Hepatocyte (in vitro differentiated cells): ENCODE data around the gene ID1. TPM values are rescaled to one million over a fixed set of nuclear protein-coding genes. Genes with fewer than 3 reads are reported as not detected.
A peak's percentile ranks its signal among the peaks of the same experiment; 100 is the strongest.
"Not testable (repeated sequence)": the region's sequence is repeated elsewhere in the genome, so short reads cannot be mapped to it uniquely, and the experiment has no call there.

Source experiments
- DNase-seq: peaks from one replicate; pipeline ENCODE4 v3.0.0-alpha.2; 2016; ENCODE audit warnings: low spot score
- H2AFZ ChIP-seq: fragments of 200-600 bp; sonication (generic); 2 replicates; pipeline ENCODE4 v1.6.0; 2016; ENCODE audit warnings: antibody characterized with exemption, mild to moderate bottlenecking
- H3K27ac ChIP-seq: fragments of 200-600 bp; sonication (generic); 2 replicates; pipeline ENCODE4 v1.5.1; 2016; ENCODE audit warnings: mild to moderate bottlenecking
- H3K27me3 ChIP-seq: fragments of 200-600 bp; sonication (generic); 2 replicates; pipeline ENCODE4 v1.6.1; 2016
- H3K36me3 ChIP-seq: fragments of 200-600 bp; sonication (generic); replicated peaks from 2 replicates; pipeline ENCODE4 v1.5.1; 2016; ENCODE audit warnings: low read depth; ENCODE audit not compliant: insufficient read depth
- H3K4me1 ChIP-seq: fragments of 200-600 bp; sonication (generic); 2 replicates; pipeline ENCODE4 v1.5.1; 2016; ENCODE audit warnings: mild to moderate bottlenecking, moderate library complexity; ENCODE audit not compliant: insufficient read depth
- H3K4me2 ChIP-seq: fragments of 200-600 bp; sonication (generic); 2 replicates; pipeline ENCODE4 v1.6.0; 2016
- H3K4me3 ChIP-seq: fragments of 200-600 bp; sonication (generic); 2 replicates; pipeline ENCODE4 v1.5.1; 2016; ENCODE audit warnings: mild to moderate bottlenecking
- H3K79me2 ChIP-seq: fragments of 200-600 bp; sonication (generic); 2 replicates; pipeline ENCODE4 v1.6.0; 2017; ENCODE audit warnings: mild to moderate bottlenecking
- H3K9me2 ChIP-seq: fragments of 200-600 bp; sonication (generic); replicated peaks from 2 replicates; pipeline ENCODE4 v1.6.0; 2017; ENCODE audit warnings: mild to moderate bottlenecking; ENCODE audit not compliant: insufficient read depth
- H3K9me3 ChIP-seq: fragments of 200-600 bp; sonication (generic); 2 replicates; pipeline ENCODE4 v1.5.1; 2016; ENCODE audit warnings: low read depth, mild to moderate bottlenecking
- H4K20me1 ChIP-seq: fragments of 200-600 bp; sonication (generic); 2 replicates; pipeline ENCODE4 v1.6.0; 2016; ENCODE audit warnings: mild to moderate bottlenecking; ENCODE audit not compliant: insufficient read depth, poor library complexity, severe bottlenecking
- CTCF ChIP-seq: fragments of 200-600 bp; sonication (generic); IDR thresholded peaks from 2 replicates; pipeline ENCODE4 v1.5.1; 2016; ENCODE audit warnings: antibody characterized with exemption, mild to moderate bottlenecking; ENCODE audit not compliant: poor library complexity
- EZH2 ChIP-seq: fragments of 200-600 bp; sonication (generic); IDR thresholded peaks from 2 replicates; pipeline ENCODE4 v1.6.1; 2016; ENCODE audit warnings: antibody characterized with exemption, mild to moderate bottlenecking, borderline replicate concordance
- EZH2phosphoT487 ChIP-seq: fragments of 200-600 bp; sonication (generic); IDR thresholded peaks from one replicate; pipeline ENCODE4 v1.6.1; 2018; ENCODE audit warnings: antibody characterized with exemption, mild to moderate bottlenecking, low read depth, moderate library complexity; ENCODE audit not compliant: unreplicated experiment, severe bottlenecking
- WGBS: methylation state at CpG from one replicate; pipeline ENCODE4 v1.1.6; 2016; ENCODE audit warnings: low lambda C conversion rate; ENCODE audit errors: missing lambda C conversion rate; 5-methylcytosine and 5-hydroxymethylcytosine counted together
- polyA plus RNA-seq: library from polyadenylated mRNA; unstranded; fragments of >200 nt; fragmentation: Nextera tagmentation; extraction: Ambion mirVana; gene quantifications from 2 replicates; pipeline ENCODE4 v1.2.1, GENCODE V29; 2016
- total RNA-seq: library from RNA; depleted of rRNA; stranded (reverse); fragments of >200 nt; gene quantifications from 2 replicates; pipeline ENCODE4 v1.2.3, GENCODE V29; 2014

ID1 gene
- total and polyA plus RNA-seq, 2 experiments from 2014 or later = 310 to 651 TPM

GRCh38 chr20:31594558-31595379 is 10.3 kb upstream of the ID1 start:
- peak overlapping the region; percentile 46 for H3K4me2 ChIP-seq
- H3K27me3 ChIP-seq = no peaks in the 10 kb centered on the region
- H4K20me1 ChIP-seq = no peaks in the 10 kb centered on the region
- no peaks in the 10 kb centered on the region for H3K9me2 ChIP-seq
- peak overlapping the region; percentile 90 for H3K27ac ChIP-seq
- no peak for TF ChIP-seq EZH2
- TF ChIP-seq CTCF = no peak
- no peaks in the 10 kb centered on the region for H3K9me3 ChIP-seq
- no peak overlapping the region for H3K4me3 ChIP-seq
- H3K36me3 ChIP-seq = no peaks in the 10 kb centered on the region
- DNase-seq = peak; percentile 27
- WGBS = 70% methylated on average over 11 of the region's 11 CpGs
- H3K4me1 ChIP-seq = peaks cover 37% of the 10 kb centered on the region
- no peaks in the 10 kb centered on the region for H3K79me2 ChIP-seq
- no peak overlapping the region for H2AFZ ChIP-seq

GRCh38 chr20:31595380-31595653 is 9.8 kb upstream of the ID1 start:
- DNase-seq = no peak
- Histone ChIP-seq H3K79me2 (no peaks in the 10 kb centered on the region), H3K9me2 (no peaks in the 10 kb centered on the region), H3K4me1 (peaks cover 37% of the 10 kb centered on the region), H3K27me3 (no peaks in the 10 kb centered on the region), H3K4me3 (no peak overlapping the region), H4K20me1 (no peaks in the 10 kb centered on the region), H3K27ac (peak overlapping the region; percentile 90), H3K9me3 (no peaks in the 10 kb centered on the region), H2AFZ (no peak overlapping the region), H3K36me3 (no peaks in the 10 kb centered on the region), H3K4me2 (peak overlapping the region; percentile 46)
- 67% methylated on average over 3 of the region's 3 CpGs for WGBS
- TF ChIP-seq EZH2phosphoT487 = no peak
- no peak for TF ChIP-seq EZH2
- no peak for TF ChIP-seq CTCF

- TF ChIP-seq EZH2phosphoT487 = no peak
- TF ChIP-seq CTCF = no peak
- no peak for TF ChIP-seq EZH2
- 36% methylated on average over 15 of the region's 15 CpGs for WGBS
- H3K79me2 ChIP-seq = no peaks in the 10 kb centered on the region
- H3K4me1 ChIP-seq = peaks cover 37% of the 10 kb centered on the region
- H3K9me3 ChIP-seq = no peaks in the 10 kb centered on the region
- H3K27me3 ChIP-seq = no peaks in the 10 kb centered on the region
- DNase-seq = peak; percentile 91
- H3K27ac ChIP-seq = peak overlapping the region; percentile 90
- H3K4me2 ChIP-seq = peak overlapping the region; percentile 46
- H2AFZ ChIP-seq = no peak overlapping the region
- H3K9me2 ChIP-seq = no peaks in the 10 kb centered on the region
- no peaks in the 10 kb centered on the region for H3K36me3 ChIP-seq
- no peaks in the 10 kb centered on the region for H4K20me1 ChIP-seq
- H3K4me3 ChIP-seq = no peak overlapping the region
Observed at GRCh38 chr20:31595654-31596411, 9.3 kb upstream of the ID1 start.

- H3K36me3 ChIP-seq, H3K4me3 ChIP-seq, H2AFZ ChIP-seq, H3K9me3 ChIP-seq, DNase-seq, H3K79me2 ChIP-seq, H3K9me2 ChIP-seq, H4K20me1 ChIP-seq, H3K27me3 ChIP-seq: not testable (repeated sequence)
- 76% methylated on average over 4 of the region's 4 CpGs for WGBS
- Histone ChIP-seq H3K4me2 (peak overlapping the region; percentile 46), H3K4me1 (peaks cover 37% of the 10 kb centered on the region), H3K27ac (peak overlapping the region; percentile 90)
Observed at GRCh38 chr20:31596412-31596715, 8.7 kb upstream of the ID1 start.
